IMR-90 (cell line): ENCODE data around the gene ACO1. TPM values are rescaled to one million over a fixed set of nuclear protein-coding genes. Genes with fewer than 3 reads are reported as not detected.

Experiments used
- ATAC-seq: fragments of 200-7000 bp; cut with Tn5 transposase; 2 replicates; pipeline ENCODE4 v1.9.1; 2020; ENCODE audit warnings: low read depth, mild to moderate bottlenecking, moderate library complexity
- BruUV-seq: library from RNA; stranded (reverse); fragments of 400-500 nt; replicated peaks from 2 replicates; lab custom pipeline; 2021; lab: Mats Ljungman, UMichigan
- CTCF ChIA-PET: fragments of 300-600 bp; formaldehyde crosslinking; extraction: SDS; loops from one replicate; lab custom pipeline; 2021; ENCODE audit warnings: antibody characterized with exemption; lab: Yijun Ruan, JAX
- POLR2A ChIA-PET: fragments of 300-600 bp; sonication (Branson Sonifier 250); formaldehyde crosslinking; loops from one replicate; lab custom pipeline; 2022; ENCODE audit warnings: antibody characterized with exemption; ENCODE audit not compliant: unreplicated experiment; lab: Charles Lee
- DNase-seq: peaks from one replicate; pipeline ENCODE4 v3.0.0; 2013
- H2AFZ ChIP-seq: replicated peaks from 2 replicates; pipeline ENCODE3; 2013; ENCODE audit warnings: low read length, mild to moderate bottlenecking; ENCODE audit not compliant: poor library complexity
- H2AK5ac ChIP-seq: 2 replicates; pipeline ENCODE4 v1.6.1; 2013; ENCODE audit warnings: low read depth, low read length, inconsistent platforms
- H2AK9ac ChIP-seq: replicated peaks from 2 replicates; pipeline ENCODE3; 2013; ENCODE audit warnings: mild to moderate bottlenecking, low read depth, low read length, moderate library complexity; ENCODE audit not compliant: poor library complexity
- H2BK120ac ChIP-seq: 2 replicates; pipeline ENCODE4 v1.6.1; 2013; ENCODE audit warnings: low read depth, low read length, inconsistent platforms
- H2BK15ac ChIP-seq: 3 replicates; pipeline ENCODE4 v1.6.1; 2013; ENCODE audit warnings: low read depth, low read length, inconsistent platforms
- H2BK20ac ChIP-seq: 2 replicates; pipeline ENCODE4 v1.6.1; 2013; ENCODE audit warnings: low read depth, mild to moderate bottlenecking, inconsistent platforms, low read length, moderate library complexity
- H2BK5ac ChIP-seq: 2 replicates; pipeline ENCODE4 v1.6.1; 2013; ENCODE audit warnings: mild to moderate bottlenecking, low read depth, low read length, inconsistent platforms; ENCODE audit not compliant: poor library complexity, severe bottlenecking
- H3K14ac ChIP-seq: replicated peaks from 2 replicates; pipeline ENCODE4 v1.6.1; 2013; ENCODE audit warnings: low read depth, low read length, inconsistent platforms
- H3K18ac ChIP-seq: 2 replicates; pipeline ENCODE4 v1.6.1; 2013; ENCODE audit warnings: low read depth, low read length, control low read depth
- H3K23ac ChIP-seq: 2 replicates; pipeline ENCODE4 v1.6.1; 2013; ENCODE audit warnings: low read depth, low read length, inconsistent platforms
- H3K27ac ChIP-seq: 2 replicates; pipeline ENCODE4 v1.5.1; 2013; ENCODE audit warnings: mild to moderate bottlenecking, control low read depth, low read length; ENCODE audit not compliant: insufficient read depth
- H3K27me3 ChIP-seq: 2 replicates; pipeline ENCODE4 v1.6.1; 2013; ENCODE audit warnings: low read length; ENCODE audit not compliant: control insufficient read depth, insufficient read depth
- H3K36me3 ChIP-seq: 2 replicates; pipeline ENCODE4 v1.6.1; 2013; ENCODE audit warnings: low read length, mixed read lengths; ENCODE audit not compliant: control insufficient read depth, insufficient read depth
- H3K4ac ChIP-seq: 2 replicates; pipeline ENCODE4 v1.6.1; 2013; ENCODE audit warnings: low read depth, low read length, inconsistent platforms
- H3K4me1 ChIP-seq: 2 replicates; pipeline ENCODE4 v1.6.1; 2013; ENCODE audit warnings: low read length, mixed read lengths; ENCODE audit not compliant: control insufficient read depth, insufficient read depth
- H3K4me2 ChIP-seq: 2 replicates; pipeline ENCODE4 v1.6.1; 2013; ENCODE audit warnings: low read depth, mild to moderate bottlenecking, control low read depth, low read length, moderate library complexity
- H3K4me3 ChIP-seq: 2 replicates; pipeline ENCODE4 v1.5.1; 2013; ENCODE audit warnings: low read depth, mild to moderate bottlenecking, control low read depth, low read length, moderate library complexity; ENCODE audit not compliant: insufficient read depth
- H3K56ac ChIP-seq: 2 replicates; pipeline ENCODE4 v1.6.1; 2013; ENCODE audit warnings: low read length, inconsistent platforms; ENCODE audit not compliant: insufficient read depth; ENCODE audit errors: extremely low read depth
- H3K79me1 ChIP-seq, 2 experiments: 2 replicates each; pipeline ENCODE4 v1.6.1; 2013; ENCODE audit warnings: low read length in 2 of 2, inconsistent platforms in 1 of 2, low read depth in 1 of 2
- H3K9ac ChIP-seq: 2 replicates; pipeline ENCODE4 v1.6.1; 2013; ENCODE audit warnings: low read depth, low read length, control low read depth
- H3K9me1 ChIP-seq: 2 replicates; pipeline ENCODE4 v1.6.1; 2013; ENCODE audit warnings: low read length, inconsistent platforms; ENCODE audit not compliant: insufficient read depth
- H3K9me3 ChIP-seq: 2 replicates; pipeline ENCODE4 v1.6.1; 2013; ENCODE audit warnings: low read length; ENCODE audit not compliant: control insufficient read depth, insufficient read depth
- H4K20me1 ChIP-seq: 2 replicates; pipeline ENCODE4 v1.6.1; 2013; ENCODE audit warnings: low read length, inconsistent platforms; ENCODE audit not compliant: insufficient read depth
- H4K5ac ChIP-seq: 2 replicates; pipeline ENCODE4 v1.6.1; 2013; ENCODE audit warnings: mild to moderate bottlenecking, low read depth, low read length, control low read depth
- H4K8ac ChIP-seq, 2 experiments: 2 replicates each; pipeline ENCODE4 v1.6.1; 2013; ENCODE audit warnings: low read depth in 2 of 2, low read length in 2 of 2, control low read depth in 1 of 2, inconsistent platforms in 1 of 2
- H4K91ac ChIP-seq: 2 replicates; pipeline ENCODE4 v1.6.1; 2013; ENCODE audit warnings: low read depth, low read length, inconsistent platforms; ENCODE audit not compliant: insufficient read depth
- BHLHE40 ChIP-seq: fragments of 150-350 bp; IDR thresholded peaks from 2 replicates; pipeline ENCODE4 v1.6.1; 2016; ENCODE audit warnings: mild to moderate bottlenecking, low read depth, low read length
- CEBPB ChIP-seq: IDR thresholded peaks from 2 replicates; pipeline ENCODE4 v1.6.1; 2012; ENCODE audit warnings: low read depth, low read length, improper control_type of control experiment
- CHD1 ChIP-seq: IDR thresholded peaks from 2 replicates; pipeline ENCODE4 v1.6.1; 2012; ENCODE audit warnings: low read depth, low read length, improper control_type of control experiment
- FOS ChIP-seq: fragments of 150-350 bp; IDR thresholded peaks from 2 replicates; pipeline ENCODE4 v1.6.1; 2016; ENCODE audit warnings: low read depth, low read length
- MAFK ChIP-seq: IDR thresholded peaks from 2 replicates; pipeline ENCODE4 v1.6.1; 2012; ENCODE audit warnings: low read depth, low read length, improper control_type of control experiment
- MAZ ChIP-seq: IDR thresholded peaks from 2 replicates; pipeline ENCODE4 v1.6.1; 2012; ENCODE audit warnings: low read depth, mild to moderate bottlenecking, low read length, improper control_type of control experiment, moderate library complexity, borderline replicate concordance
- MXI1 ChIP-seq: IDR thresholded peaks from 2 replicates; pipeline ENCODE4 v1.6.1; 2012; ENCODE audit warnings: low read depth, mild to moderate bottlenecking, low read length, moderate library complexity, borderline replicate concordance
- NFE2L2 ChIP-seq: fragments of 150-350 bp; IDR thresholded peaks from 2 replicates; pipeline ENCODE4 v1.6.1; 2016; ENCODE audit warnings: low read depth, mild to moderate bottlenecking, low read length
- POLR2A ChIP-seq: IDR thresholded peaks from 2 replicates; pipeline ENCODE4 v1.6.1; 2012; ENCODE audit warnings: mild to moderate bottlenecking, low read depth, low read length
- RAD21 ChIP-seq: IDR thresholded peaks from 2 replicates; pipeline ENCODE4 v1.6.1; 2012; ENCODE audit warnings: low read length, improper control_type of control experiment
- RCOR1 ChIP-seq: IDR thresholded peaks from 2 replicates; pipeline ENCODE4 v1.6.1; 2012; ENCODE audit warnings: mild to moderate bottlenecking, low read length, improper control_type of control experiment; ENCODE audit not compliant: insufficient replicate concordance
- RFX5 ChIP-seq: IDR thresholded peaks from 2 replicates; pipeline ENCODE4 v1.8.0; 2012; ENCODE audit warnings: low read depth, mild to moderate bottlenecking, low read length, moderate library complexity
- SMC3 ChIP-seq: fragments of 150-350 bp; IDR thresholded peaks from 2 replicates; pipeline ENCODE4 v1.6.1; 2016; ENCODE audit warnings: low read depth, mild to moderate bottlenecking, antibody characterized with exemption, low read length, moderate library complexity
- WGBS, 2 experiments: methylation state at CpG; one replicate each; pipeline versions ENCODE4 v1.1.5 to v1.1.7; 2013; ENCODE audit warnings: missing lambda C conversion rate in 2 of 2; ENCODE audit not compliant: insufficient read length in 1 of 2; ENCODE audit errors: extremely low coverage in 2 of 2; 5-methylcytosine and 5-hydroxymethylcytosine counted together
- dilution Hi-C: fragments of 300-500 bp; cut with HindIII; formaldehyde crosslinking; loops from one replicate; pipeline ENCODE4 v1.14.3; 2018; ENCODE audit warnings: low sequenced_read_pairs; ENCODE audit not compliant: unreplicated experiment
- in situ Hi-C: fragments of 300-500 bp; cut with MboI; formaldehyde crosslinking; loops from 3 replicates; pipeline ENCODE4 v1.14.3; 2019; ENCODE audit warnings: low sequenced_read_pairs, inconsistent platforms, mixed read lengths
- intact Hi-C: fragments of 100-400 bp; cut with micrococcal nuclease; formaldehyde crosslinking; loops from 2 replicates; pipeline ENCODE4 v1.10.0; 2022
- polyA plus RNA-seq, 3 experiments: library from polyadenylated mRNA; depleted of rRNA; stranded (reverse); fragments of >200 nt; gene quantifications; 2 replicates each; pipeline ENCODE4 v1.2.3, GENCODE V29; 2012; ENCODE audit warnings: low replicate concordance in 1 of 3
- total RNA-seq: library from RNA; depleted of rRNA; stranded (reverse); fragments of >200 nt; gene quantifications from 2 replicates; pipeline ENCODE4 v1.2.3, GENCODE V29; 2012
- TF ChIP-seq, protein P1 (sequence below): fragments of 150-350 bp; IDR thresholded peaks from 2 replicates; pipeline ENCODE4 v1.6.1; 2017; ENCODE audit warnings: mild to moderate bottlenecking, antibody characterized with exemption, low read length, low read depth
- TF ChIP-seq, protein P2 (sequence below): conservative IDR thresholded peaks from 2 replicates; pipeline ENCODE4 v1.5.1; 2012; ENCODE audit warnings: mild to moderate bottlenecking, low read depth, low read length, improper control_type of control experiment

The ACO1 gene
- total and polyA plus RNA-seq, 2 of the 4 experiments (the other 2 are of a cell fraction) = 85.9 to 158 TPM

DNA sequence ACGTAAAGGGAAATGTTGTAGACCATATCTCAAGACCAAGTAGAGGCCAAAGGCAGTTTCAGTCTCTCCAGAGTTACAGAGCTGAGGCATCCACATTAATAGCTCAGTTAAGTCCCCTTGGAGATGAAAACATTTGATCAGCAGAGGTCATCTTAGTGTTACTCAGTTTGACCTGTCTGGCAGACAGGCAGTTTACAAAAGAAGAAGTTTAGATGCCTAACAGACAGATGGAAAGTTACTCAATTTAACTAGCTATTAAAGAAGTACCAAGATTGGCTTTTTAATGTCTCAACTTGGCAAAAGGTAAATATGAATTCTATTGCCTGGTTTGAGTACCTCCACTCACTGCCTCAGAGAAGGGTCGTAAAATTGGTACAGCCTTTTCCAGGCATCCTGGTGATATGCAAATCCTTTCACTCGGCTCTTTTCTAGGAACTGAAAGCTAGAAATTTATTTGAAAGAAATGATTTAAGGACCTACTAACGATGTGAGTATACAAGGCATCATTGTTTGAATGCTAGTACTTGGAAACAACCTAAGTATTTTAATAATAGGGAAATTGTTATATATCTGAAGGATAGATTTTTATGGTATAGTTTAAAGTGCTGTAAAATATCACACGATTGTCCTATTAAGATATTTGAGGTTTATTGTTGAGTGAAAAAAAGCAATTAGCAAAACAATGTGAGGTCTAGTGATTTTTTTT is 14.8 kb downstream of the ACO1 start (continued):
- TF ChIP-seq MAZ (no peak), RCOR1 (no peak)

DNA sequence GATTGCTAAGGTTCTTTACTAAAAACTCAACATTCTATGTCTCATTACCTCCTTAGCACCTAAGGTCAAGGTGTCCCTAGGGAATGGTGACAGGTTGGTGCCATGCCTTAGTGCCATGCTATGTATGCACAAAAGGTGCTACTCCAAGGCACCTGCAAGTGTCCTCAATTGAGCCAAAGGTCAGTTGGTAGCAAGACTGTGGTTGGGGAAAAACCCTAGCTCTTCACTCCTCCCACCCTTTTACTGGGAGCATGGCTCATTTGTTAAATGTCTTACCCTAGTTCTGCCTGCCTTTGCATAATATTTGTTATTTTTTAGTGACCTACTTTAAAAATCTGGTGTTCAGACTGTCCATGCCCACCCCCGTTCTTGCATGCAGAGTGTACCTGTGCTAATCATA is 17.0 kb downstream of the ACO1 start:
- ChIA-PET CTCF (no interaction called here), POLR2A (interaction anchor here (0.6 kb wide), 1 partner anchor 23 kb away, joined by 3 read pairs; no protein-coding TSS in a partner anchor)
- Histone ChIP-seq H2AFZ (no peak overlapping the region), H3K18ac (no peak overlapping the region), H3K4ac (no peak overlapping the region), H3K23ac (no peak overlapping the region), H3K79me1 (peaks cover 40 to 69% of the 10 kb centered on the region in 2 experiments), H3K4me1 (peaks cover 23% of the 10 kb centered on the region), H2AK5ac (no peak overlapping the region), H3K14ac (no peak overlapping the region), H4K91ac (no peak overlapping the region), H3K4me3 (no peak overlapping the region), H4K20me1 (peaks cover 10% of the 10 kb centered on the region; the same call in 1 of the 2 replicates), H2BK5ac (no peak overlapping the region), H3K36me3 (peaks cover 28% of the 10 kb centered on the region), H2BK120ac (no peak overlapping the region), H4K5ac (no peak overlapping the region), H3K9ac (no peak overlapping the region), H3K27ac (no peak overlapping the region), H3K27me3 (no peaks in the 10 kb centered on the region), H3K4me2 (no peak overlapping the region), H3K56ac (no peak overlapping the region), H3K9me1 (peaks cover 16% of the 10 kb centered on the region), H3K9me3 (peaks cover 3% of the 10 kb centered on the region; the same call in 1 of the 2 replicates), H4K8ac (no peak overlapping the region), H2BK20ac (no peak overlapping the region), H2BK15ac (no peak overlapping the region), H2AK9ac (no peak overlapping the region)
- intact Hi-C loops = no loop called here
- 80% methylated on average over 1 of the region's 1 CpG; no CpG with 5 or more reads in 1 of the 2 experiments for WGBS, 2 experiments
- no peak for ATAC-seq
- DNase-seq = no peak
- dilution Hi-C loops = no loop called here
- BruUV-seq = no TSS peak
- in situ Hi-C loops = no loop called here
- no peak for TF ChIP-seq CHD1
- TF ChIP-seq POLR2A = no peak
- no peak for TF ChIP-seq RFX5
- TF ChIP-seq, protein P1, sequence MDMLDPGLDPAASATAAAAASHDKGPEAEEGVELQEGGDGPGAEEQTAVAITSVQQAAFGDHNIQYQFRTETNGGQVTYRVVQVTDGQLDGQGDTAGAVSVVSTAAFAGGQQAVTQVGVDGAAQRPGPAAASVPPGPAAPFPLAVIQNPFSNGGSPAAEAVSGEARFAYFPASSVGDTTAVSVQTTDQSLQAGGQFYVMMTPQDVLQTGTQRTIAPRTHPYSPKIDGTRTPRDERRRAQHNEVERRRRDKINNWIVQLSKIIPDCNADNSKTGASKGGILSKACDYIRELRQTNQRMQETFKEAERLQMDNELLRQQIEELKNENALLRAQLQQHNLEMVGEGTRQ = no peak
- TF ChIP-seq RAD21 = no peak
- TF ChIP-seq CEBPB = no peak
- TF ChIP-seq MAFK = no peak
- TF ChIP-seq RCOR1 = no peak
- TF ChIP-seq FOS = no peak
- no peak for TF ChIP-seq SMC3
- no peak for TF ChIP-seq MXI1
- TF ChIP-seq, protein P2, sequence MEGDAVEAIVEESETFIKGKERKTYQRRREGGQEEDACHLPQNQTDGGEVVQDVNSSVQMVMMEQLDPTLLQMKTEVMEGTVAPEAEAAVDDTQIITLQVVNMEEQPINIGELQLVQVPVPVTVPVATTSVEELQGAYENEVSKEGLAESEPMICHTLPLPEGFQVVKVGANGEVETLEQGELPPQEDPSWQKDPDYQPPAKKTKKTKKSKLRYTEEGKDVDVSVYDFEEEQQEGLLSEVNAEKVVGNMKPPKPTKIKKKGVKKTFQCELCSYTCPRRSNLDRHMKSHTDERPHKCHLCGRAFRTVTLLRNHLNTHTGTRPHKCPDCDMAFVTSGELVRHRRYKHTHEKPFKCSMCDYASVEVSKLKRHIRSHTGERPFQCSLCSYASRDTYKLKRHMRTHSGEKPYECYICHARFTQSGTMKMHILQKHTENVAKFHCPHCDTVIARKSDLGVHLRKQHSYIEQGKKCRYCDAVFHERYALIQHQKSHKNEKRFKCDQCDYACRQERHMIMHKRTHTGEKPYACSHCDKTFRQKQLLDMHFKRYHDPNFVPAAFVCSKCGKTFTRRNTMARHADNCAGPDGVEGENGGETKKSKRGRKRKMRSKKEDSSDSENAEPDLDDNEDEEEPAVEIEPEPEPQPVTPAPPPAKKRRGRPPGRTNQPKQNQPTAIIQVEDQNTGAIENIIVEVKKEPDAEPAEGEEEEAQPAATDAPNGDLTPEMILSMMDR = no peak
- no peak for TF ChIP-seq NFE2L2
- no peak for TF ChIP-seq BHLHE40
- TF ChIP-seq MAZ = no peak
